ENCODE results near the gene PRKCD. TPM values are rescaled to one million over a fixed set of nuclear protein-coding genes. Genes with fewer than 3 reads are reported as not detected.

PRKCD gene
- total RNA-seq, 1 experiment from 2014 or later: 30.9 TPM

DNA sequence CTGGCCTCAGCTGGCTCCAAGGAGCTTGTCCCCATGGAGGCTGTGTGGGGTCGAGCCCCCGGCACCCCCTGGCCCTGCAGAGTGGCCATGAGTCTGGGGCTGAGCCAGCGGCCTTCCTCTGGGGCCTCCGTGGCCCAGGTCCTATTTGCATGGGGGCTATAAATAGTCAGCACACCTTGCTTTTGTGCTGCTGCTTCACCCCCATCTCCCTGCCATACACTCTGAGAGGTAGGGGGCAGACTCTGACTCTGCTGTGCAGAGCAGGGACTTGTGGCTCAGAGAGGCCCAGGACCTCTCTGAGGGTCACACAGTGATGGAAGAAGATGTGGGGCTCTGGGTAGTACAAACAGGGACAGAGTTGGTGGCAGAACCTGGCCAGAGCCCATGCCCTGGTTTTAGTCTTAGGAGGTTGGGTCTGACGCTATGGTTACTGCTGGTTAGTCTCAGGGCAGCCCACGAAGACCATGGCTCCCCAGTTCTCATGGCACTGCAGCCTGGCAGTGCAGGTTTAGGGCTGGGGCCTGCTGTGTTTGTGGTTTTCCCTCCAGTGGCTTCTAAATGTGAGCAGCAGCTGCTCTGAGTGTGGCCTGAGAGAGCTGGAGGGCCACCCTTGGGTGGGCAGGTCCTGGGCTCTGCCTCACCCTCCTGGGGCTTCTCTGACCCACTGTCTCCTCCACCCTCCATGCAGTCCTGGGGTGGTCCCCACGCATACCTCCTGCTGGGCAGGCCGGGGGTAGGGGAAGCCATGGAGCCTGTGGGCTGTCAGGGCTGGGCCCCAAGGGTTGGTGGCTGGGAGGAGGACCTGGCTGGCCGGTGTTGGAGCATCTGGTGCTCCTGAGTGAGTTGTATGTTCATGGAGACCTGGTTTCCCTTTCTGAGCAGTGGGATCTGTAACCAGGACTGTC, 13.6 kb downstream of the PRKCD start:
- ChIA-PET POLR2A (no interaction called here), CTCF (no interaction called here)
- H3K36me3 ChIP-seq (ENCODE audit: control insufficient read depth, insufficient read depth, low read length): no peaks in the 10 kb centered on the region; the same call in 1 of the 2 replicates
- Mint-ChIP-seq H3K4me3 (ENCODE audit: unreplicated experiment) (no peak overlapping the region), H3K27ac (ENCODE audit: unreplicated experiment) (no peak overlapping the region), H3K27me3 (ENCODE audit: insufficient read depth, unreplicated experiment) (no peaks in the 10 kb centered on the region), H3K36me3 (ENCODE audit: insufficient read depth, unreplicated experiment) (no peaks in the 10 kb centered on the region), H3K9me3 (ENCODE audit: unreplicated experiment) (no peaks in the 10 kb centered on the region), H3K4me1 (ENCODE audit: low read depth, unreplicated experiment) (peaks cover 9% of the 10 kb centered on the region)
- intact Hi-C loops (cut with micrococcal nuclease; ENCODE audit: unreplicated experiment): no loop called here
- peaks cover 16% of the 10 kb centered on the region for H3K4me1 ChIP-seq
- BruUV-seq (replicated peaks): no TSS peak
- no peak for TF ChIP-seq CTCF (IDR thresholded peaks at IDR 0.05; ENCODE audit: insufficient read depth in 1 of 2, low read depth in 1 of 2, low read length in 1 of 2, severe bottlenecking in 1 of 2, unreplicated experiment in 1 of 2)
- H3K4me3 ChIP-seq (ENCODE audit: low read depth, low read length): no peak overlapping the region
- no peaks in the 10 kb centered on the region for H3K9me3 ChIP-seq
- no peak for DNase-seq
- no peaks in the 10 kb centered on the region for H3K27me3 ChIP-seq (replicated peaks; ENCODE audit: control insufficient read depth, insufficient read depth, low read length)

- intact Hi-C loops (cut with micrococcal nuclease; ENCODE audit: unreplicated experiment): no loop called here
- Mint-ChIP-seq H3K27me3 (ENCODE audit: insufficient read depth, unreplicated experiment) (no peaks in the 10 kb centered on the region), H3K9me3 (ENCODE audit: unreplicated experiment) (no peaks in the 10 kb centered on the region), H3K4me1 (ENCODE audit: low read depth, unreplicated experiment) (peaks cover 2% of the 10 kb centered on the region), H3K36me3 (ENCODE audit: insufficient read depth, unreplicated experiment) (no peaks in the 10 kb centered on the region), H3K27ac (ENCODE audit: unreplicated experiment) (no peak overlapping the region), H3K4me3 (ENCODE audit: unreplicated experiment) (no peak overlapping the region)
- Histone ChIP-seq H3K9me3 (no peaks in the 10 kb centered on the region), H3K4me3 (ENCODE audit: low read depth, low read length) (no peak overlapping the region), H3K36me3 (ENCODE audit: control insufficient read depth, insufficient read depth, low read length) (no peaks in the 10 kb centered on the region; the same call in 1 of the 2 replicates), H3K27me3 (replicated peaks; ENCODE audit: control insufficient read depth, insufficient read depth, low read length) (no peaks in the 10 kb centered on the region), H3K4me1 (peaks cover 3% of the 10 kb centered on the region)
- TF ChIP-seq CTCF (IDR thresholded peaks at IDR 0.05; ENCODE audit: insufficient read depth in 1 of 2, low read depth in 1 of 2, low read length in 1 of 2, severe bottlenecking in 1 of 2, unreplicated experiment in 1 of 2): no peak
- ChIA-PET CTCF (interaction anchor here (1.2 kb wide), 1 partner anchor 66 kb away, joined by 3 read pairs; no protein-coding TSS in a partner anchor), POLR2A (no interaction called here)
- no peak for DNase-seq
- no TSS peak for BruUV-seq (replicated peaks)
Measured at GRCh38 chr3:53175613-53176540, 14.9 kb downstream of the PRKCD start.

DNA sequence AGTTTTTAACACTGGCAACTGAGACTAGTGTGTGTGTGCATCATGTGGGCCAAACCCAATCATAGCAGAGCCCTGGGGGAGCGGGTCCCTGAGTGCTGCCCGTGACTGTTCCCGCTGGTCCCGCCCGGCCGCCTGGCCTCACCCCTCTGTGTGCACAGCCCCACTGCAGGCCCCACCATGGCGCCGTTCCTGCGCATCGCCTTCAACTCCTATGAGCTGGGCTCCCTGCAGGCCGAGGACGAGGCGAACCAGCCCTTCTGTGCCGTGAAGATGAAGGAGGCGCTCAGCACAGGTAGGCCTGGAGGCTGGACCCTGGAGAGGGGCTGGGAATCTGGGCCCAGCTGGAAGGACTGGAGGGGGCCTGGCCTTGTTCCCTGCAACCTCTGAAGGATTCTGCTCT, 17.2 kb downstream of the PRKCD start:
- no peaks in the 10 kb centered on the region for H3K27me3 Mint-ChIP-seq (ENCODE audit: insufficient read depth, unreplicated experiment)
- DNase-seq: no peak
- Histone ChIP-seq H3K36me3 (ENCODE audit: control insufficient read depth, insufficient read depth, low read length) (no peaks in the 10 kb centered on the region), H3K9me3 (no peaks in the 10 kb centered on the region), H3K27me3 (replicated peaks; ENCODE audit: control insufficient read depth, insufficient read depth, low read length) (no peaks in the 10 kb centered on the region), H3K4me1 (no peaks in the 10 kb centered on the region), H3K4me3 (ENCODE audit: low read depth, low read length) (no peak overlapping the region)
- CTCF ChIA-PET: no interaction called here
- H3K4me1 Mint-ChIP-seq (ENCODE audit: low read depth, unreplicated experiment): no peaks in the 10 kb centered on the region
- H3K27ac Mint-ChIP-seq (ENCODE audit: unreplicated experiment): no peak overlapping the region
- no peak overlapping the region for H3K4me3 Mint-ChIP-seq (ENCODE audit: unreplicated experiment)
- no peaks in the 10 kb centered on the region for H3K9me3 Mint-ChIP-seq (ENCODE audit: unreplicated experiment)
- POLR2A ChIA-PET: no interaction called here
- intact Hi-C loops (cut with micrococcal nuclease; ENCODE audit: unreplicated experiment): no loop called here
- no peaks in the 10 kb centered on the region for H3K36me3 Mint-ChIP-seq (ENCODE audit: insufficient read depth, unreplicated experiment)
- BruUV-seq (replicated peaks): no TSS peak
- TF ChIP-seq CTCF (IDR thresholded peaks at IDR 0.05; ENCODE audit: insufficient read depth in 1 of 2, low read depth in 1 of 2, low read length in 1 of 2, severe bottlenecking in 1 of 2, unreplicated experiment in 1 of 2): no peak

Measured in Caco-2 (cell line).